Measurements from ENCODE around the gene PIGC.
"Not testable (repeated sequence)": the region's sequence is repeated elsewhere in the genome, so short reads cannot be mapped to it uniquely, and the experiment has no call there.

The PIGC gene

GRCh38 chr1:172442404-172442803, 1.5 kb downstream of the PIGC start:
- no peaks in the 10 kb centered on the region for H3K36me3 ChIP-seq (ENCODE audit: control insufficient read depth, insufficient read depth, low read length)
- H3K27ac ChIP-seq (ENCODE audit: insufficient read depth, low read length, poor library complexity, severe bottlenecking) = no peak overlapping the region
- peaks cover 5% of the 10 kb centered on the region for H3K4me1 ChIP-seq (ENCODE audit: control insufficient read depth, insufficient read depth, low read length, poor library complexity, severe bottlenecking)
- DNase-seq = no peak
- no peak overlapping the region for H3K4me3 ChIP-seq (ENCODE audit: insufficient read depth, low read depth, low read length, poor library complexity, severe bottlenecking)
- H3K27me3 ChIP-seq (replicated peaks; ENCODE audit: control insufficient read depth, insufficient read depth, low read length, poor library complexity, severe bottlenecking) = no peaks in the 10 kb centered on the region
- no peaks in the 10 kb centered on the region for H3K9me3 ChIP-seq (ENCODE audit: control insufficient read depth, low read length)

GRCh38 chr1:172437183-172437582, 6.7 kb downstream of the PIGC start:
- not testable (repeated sequence) for H3K27me3 ChIP-seq (replicated peaks; ENCODE audit: control insufficient read depth, insufficient read depth, low read length, poor library complexity, severe bottlenecking); H3K4me1 ChIP-seq (ENCODE audit: control insufficient read depth, insufficient read depth, low read length, poor library complexity, severe bottlenecking); H3K36me3 ChIP-seq (ENCODE audit: control insufficient read depth, insufficient read depth, low read length); H3K9me3 ChIP-seq (ENCODE audit: control insufficient read depth, low read length); H3K27ac ChIP-seq (ENCODE audit: insufficient read depth, low read length, poor library complexity, severe bottlenecking); DNase-seq; H3K4me3 ChIP-seq (ENCODE audit: insufficient read depth, low read depth, low read length, poor library complexity, severe bottlenecking)

- Histone ChIP-seq H3K9me3 (ENCODE audit: control insufficient read depth, low read length) (no peaks in the 10 kb centered on the region), H3K4me1 (ENCODE audit: control insufficient read depth, insufficient read depth, low read length, poor library complexity, severe bottlenecking) (peaks cover 13% of the 10 kb centered on the region), H3K27me3 (replicated peaks; ENCODE audit: control insufficient read depth, insufficient read depth, low read length, poor library complexity, severe bottlenecking) (no peaks in the 10 kb centered on the region), H3K36me3 (ENCODE audit: control insufficient read depth, insufficient read depth, low read length) (no peaks in the 10 kb centered on the region), H3K27ac (ENCODE audit: insufficient read depth, low read length, poor library complexity, severe bottlenecking) (peak overlapping the region; percentile 21), H3K4me3 (ENCODE audit: insufficient read depth, low read depth, low read length, poor library complexity, severe bottlenecking) (no peak overlapping the region)
- no peak for DNase-seq
Measured at GRCh38 chr1:172431721-172432192, 12.1 kb downstream of the PIGC start.

- no peaks in the 10 kb centered on the region for H3K9me3 ChIP-seq (ENCODE audit: control insufficient read depth, low read length)
- no peaks in the 10 kb centered on the region for H3K36me3 ChIP-seq (ENCODE audit: control insufficient read depth, insufficient read depth, low read length)
- no peak overlapping the region for H3K27ac ChIP-seq (ENCODE audit: insufficient read depth, low read length, poor library complexity, severe bottlenecking)
- peaks cover 17% of the 10 kb centered on the region for H3K4me1 ChIP-seq (ENCODE audit: control insufficient read depth, insufficient read depth, low read length, poor library complexity, severe bottlenecking)
- no peak overlapping the region for H3K4me3 ChIP-seq (ENCODE audit: insufficient read depth, low read depth, low read length, poor library complexity, severe bottlenecking)
- DNase-seq = no peak
- H3K27me3 ChIP-seq (replicated peaks; ENCODE audit: control insufficient read depth, insufficient read depth, low read length, poor library complexity, severe bottlenecking) = no peaks in the 10 kb centered on the region
Measured at GRCh38 chr1:172431204-172431603, 12.7 kb downstream of the PIGC start.

GRCh38 chr1:172430128-172430454, 13.8 kb downstream of the PIGC start:
- Histone ChIP-seq H3K9me3 (ENCODE audit: control insufficient read depth, low read length) (no peaks in the 10 kb centered on the region), H3K36me3 (ENCODE audit: control insufficient read depth, insufficient read depth, low read length) (no peaks in the 10 kb centered on the region), H3K27me3 (replicated peaks; ENCODE audit: control insufficient read depth, insufficient read depth, low read length, poor library complexity, severe bottlenecking) (no peaks in the 10 kb centered on the region), H3K27ac (ENCODE audit: insufficient read depth, low read length, poor library complexity, severe bottlenecking) (no peak overlapping the region), H3K4me3 (ENCODE audit: insufficient read depth, low read depth, low read length, poor library complexity, severe bottlenecking) (no peak overlapping the region), H3K4me1 (ENCODE audit: control insufficient read depth, insufficient read depth, low read length, poor library complexity, severe bottlenecking) (peaks cover 17% of the 10 kb centered on the region)
- DNase-seq = no peak

- H3K9me3 ChIP-seq (ENCODE audit: control insufficient read depth, low read length) = no peaks in the 10 kb centered on the region
- no peaks in the 10 kb centered on the region for H3K27me3 ChIP-seq (replicated peaks; ENCODE audit: control insufficient read depth, insufficient read depth, low read length, poor library complexity, severe bottlenecking)
- peaks cover 17% of the 10 kb centered on the region for H3K4me1 ChIP-seq (ENCODE audit: control insufficient read depth, insufficient read depth, low read length, poor library complexity, severe bottlenecking)
- no peaks in the 10 kb centered on the region for H3K36me3 ChIP-seq (ENCODE audit: control insufficient read depth, insufficient read depth, low read length)
- H3K27ac ChIP-seq (ENCODE audit: insufficient read depth, low read length, poor library complexity, severe bottlenecking) = no peak overlapping the region
- no peak overlapping the region for H3K4me3 ChIP-seq (ENCODE audit: insufficient read depth, low read depth, low read length, poor library complexity, severe bottlenecking)
- peak in 1 of 3 donors; percentile 11 for DNase-seq
Measured at GRCh38 chr1:172429331-172430127, 14.3 kb downstream of the PIGC start.

GRCh38 chr1:172427191-172427590, 16.7 kb downstream of the PIGC start:
- peaks cover 17% of the 10 kb centered on the region for H3K4me1 ChIP-seq (ENCODE audit: control insufficient read depth, insufficient read depth, low read length, poor library complexity, severe bottlenecking)
- H3K27ac ChIP-seq (ENCODE audit: insufficient read depth, low read length, poor library complexity, severe bottlenecking) = peak overlapping the region; percentile 1
- DNase-seq = no peak
- H3K36me3 ChIP-seq (ENCODE audit: control insufficient read depth, insufficient read depth, low read length) = no peaks in the 10 kb centered on the region
- H3K9me3 ChIP-seq (ENCODE audit: control insufficient read depth, low read length) = no peaks in the 10 kb centered on the region
- H3K27me3 ChIP-seq (replicated peaks; ENCODE audit: control insufficient read depth, insufficient read depth, low read length, poor library complexity, severe bottlenecking) = no peaks in the 10 kb centered on the region
- peak overlapping the region; percentile 8 for H3K4me3 ChIP-seq (ENCODE audit: insufficient read depth, low read depth, low read length, poor library complexity, severe bottlenecking)

- no peaks in the 10 kb centered on the region for H3K36me3 ChIP-seq (ENCODE audit: control insufficient read depth, insufficient read depth, low read length)
- DNase-seq = no peak
- peaks cover 9% of the 10 kb centered on the region for H3K4me1 ChIP-seq (ENCODE audit: control insufficient read depth, insufficient read depth, low read length, poor library complexity, severe bottlenecking)
- no peaks in the 10 kb centered on the region for H3K9me3 ChIP-seq (ENCODE audit: control insufficient read depth, low read length)
- H3K27ac ChIP-seq (ENCODE audit: insufficient read depth, low read length, poor library complexity, severe bottlenecking) = no peak overlapping the region
- H3K27me3 ChIP-seq (replicated peaks; ENCODE audit: control insufficient read depth, insufficient read depth, low read length, poor library complexity, severe bottlenecking) = no peaks in the 10 kb centered on the region
- H3K4me3 ChIP-seq (ENCODE audit: insufficient read depth, low read depth, low read length, poor library complexity, severe bottlenecking) = no peak overlapping the region
Measured at GRCh38 chr1:172425339-172425738, 18.5 kb downstream of the PIGC start.

- Histone ChIP-seq H3K36me3 (ENCODE audit: control insufficient read depth, insufficient read depth, low read length) (no peaks in the 10 kb centered on the region), H3K4me3 (ENCODE audit: insufficient read depth, low read depth, low read length, poor library complexity, severe bottlenecking) (no peak overlapping the region), H3K4me1 (ENCODE audit: control insufficient read depth, insufficient read depth, low read length, poor library complexity, severe bottlenecking) (peaks cover 9% of the 10 kb centered on the region), H3K27ac (ENCODE audit: insufficient read depth, low read length, poor library complexity, severe bottlenecking) (no peak overlapping the region), H3K27me3 (replicated peaks; ENCODE audit: control insufficient read depth, insufficient read depth, low read length, poor library complexity, severe bottlenecking) (no peaks in the 10 kb centered on the region), H3K9me3 (ENCODE audit: control insufficient read depth, low read length) (no peaks in the 10 kb centered on the region)
- no peak for DNase-seq
Measured at GRCh38 chr1:172423336-172423735, 20.5 kb downstream of the PIGC start.

- Histone ChIP-seq H3K27ac (ENCODE audit: insufficient read depth, low read length, poor library complexity, severe bottlenecking) (no peak overlapping the region), H3K36me3 (ENCODE audit: control insufficient read depth, insufficient read depth, low read length) (no peaks in the 10 kb centered on the region), H3K9me3 (ENCODE audit: control insufficient read depth, low read length) (no peaks in the 10 kb centered on the region), H3K27me3 (replicated peaks; ENCODE audit: control insufficient read depth, insufficient read depth, low read length, poor library complexity, severe bottlenecking) (no peaks in the 10 kb centered on the region), H3K4me1 (ENCODE audit: control insufficient read depth, insufficient read depth, low read length, poor library complexity, severe bottlenecking) (peaks cover 4% of the 10 kb centered on the region), H3K4me3 (ENCODE audit: insufficient read depth, low read depth, low read length, poor library complexity, severe bottlenecking) (no peak overlapping the region)
- no peak for DNase-seq
Measured at GRCh38 chr1:172421974-172422604, 21.8 kb downstream of the PIGC start.
